GM18517 (cell line): ENCODE results near the gene ERN1.

Experiments
- ATAC-seq: cut with Tn5 transposase; IDR thresholded peaks from one replicate; pipeline ENCODE4 v1.9.1; 2021; ENCODE audit warnings: mild to moderate bottlenecking, moderate library complexity; ENCODE audit not compliant: unreplicated experiment

The ERN1 gene

GRCh38 chr17:64113006-64113405 is 16.9 kb downstream of the ERN1 start:
- no peak for ATAC-seq

GRCh38 chr17:64111831-64112230 is 18.1 kb downstream of the ERN1 start:
- no peak for ATAC-seq

- ATAC-seq, result no peak
Measured at GRCh38 chr17:64110379-64111152, 19.4 kb downstream of the ERN1 start.

- no peak for ATAC-seq
Measured at GRCh38 chr17:64109400-64109799, 20.5 kb downstream of the ERN1 start.

- no peak for ATAC-seq
Measured at GRCh38 chr17:64107500-64108236, 22.3 kb downstream of the ERN1 start.

- no peak for ATAC-seq
Measured at GRCh38 chr17:64106918-64107317, 23.0 kb downstream of the ERN1 start.

GRCh38 chr17:64103391-64104364 is 26.3 kb downstream of the ERN1 start:
- no peak for ATAC-seq

- ATAC-seq, result no peak
Measured at GRCh38 chr17:64102627-64103390, 27.1 kb downstream of the ERN1 start.

GRCh38 chr17:64099543-64099942 is 30.4 kb downstream of the ERN1 start:
- ATAC-seq, result no peak

- ATAC-seq, result no peak
Measured at GRCh38 chr17:64097196-64097936, 32.6 kb downstream of the ERN1 start.

- ATAC-seq, result no peak
Measured at GRCh38 chr17:64096037-64096436, 33.9 kb downstream of the ERN1 start.

GRCh38 chr17:64095144-64095882 is 34.6 kb downstream of the ERN1 start:
- no peak for ATAC-seq

- ATAC-seq, result no peak
Measured at GRCh38 chr17:64094412-64094811, 35.5 kb downstream of the ERN1 start.

GRCh38 chr17:64092952-64093451 is 36.9 kb downstream of the ERN1 start:
- ATAC-seq, result no peak

- no peak for ATAC-seq
Measured at GRCh38 chr17:64092113-64092512, 37.8 kb downstream of the ERN1 start.

GRCh38 chr17:64091571-64091970 is 38.4 kb downstream of the ERN1 start:
- ATAC-seq, result no peak

GRCh38 chr17:64091116-64091515 is 38.8 kb downstream of the ERN1 start:
- peak; percentile 72 for ATAC-seq

- no peak for ATAC-seq
Measured at GRCh38 chr17:64090144-64090543, 39.8 kb downstream of the ERN1 start.
